Liver (tissue), 2 donors: ENCODE measurements around the gene OR10A3.

Source experiments
- TF ChIP-seq, protein P1 (sequence below): fragments of 150-350 bp; IDR thresholded peaks from 2 replicates; pipeline ENCODE4 v1.5.1; 2017; ENCODE audit warnings: improper control_type of control experiment, low read depth, low read length; ENCODE audit not compliant: missing input control
- TF ChIP-seq, protein P2 (sequence below): IDR thresholded peaks from 2 replicates; pipeline ENCODE4 v1.6.1; 2016; ENCODE audit warnings: antibody characterized with exemption
- donor health status: healthy.

DNA sequence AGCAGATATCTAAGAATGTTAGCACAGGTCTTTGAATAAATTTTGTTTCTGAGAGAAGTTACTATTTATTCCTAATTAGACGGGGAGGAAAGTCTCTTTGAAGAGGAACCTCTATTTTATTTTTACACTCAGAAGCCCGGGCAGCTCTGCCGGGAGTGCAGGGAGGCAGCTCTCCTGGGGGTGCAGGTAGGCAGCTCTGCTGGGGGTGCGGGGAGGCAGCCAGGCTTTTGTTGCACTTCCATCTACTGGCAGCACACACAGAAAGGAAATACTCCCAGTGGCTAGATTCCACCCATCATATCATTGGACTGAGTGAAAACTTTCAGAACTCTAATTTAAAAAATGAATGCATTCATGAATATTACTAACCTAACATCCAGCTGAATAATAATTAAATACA, 35.0 kb downstream of the OR10A3 start:
- TF ChIP-seq, protein P1, sequence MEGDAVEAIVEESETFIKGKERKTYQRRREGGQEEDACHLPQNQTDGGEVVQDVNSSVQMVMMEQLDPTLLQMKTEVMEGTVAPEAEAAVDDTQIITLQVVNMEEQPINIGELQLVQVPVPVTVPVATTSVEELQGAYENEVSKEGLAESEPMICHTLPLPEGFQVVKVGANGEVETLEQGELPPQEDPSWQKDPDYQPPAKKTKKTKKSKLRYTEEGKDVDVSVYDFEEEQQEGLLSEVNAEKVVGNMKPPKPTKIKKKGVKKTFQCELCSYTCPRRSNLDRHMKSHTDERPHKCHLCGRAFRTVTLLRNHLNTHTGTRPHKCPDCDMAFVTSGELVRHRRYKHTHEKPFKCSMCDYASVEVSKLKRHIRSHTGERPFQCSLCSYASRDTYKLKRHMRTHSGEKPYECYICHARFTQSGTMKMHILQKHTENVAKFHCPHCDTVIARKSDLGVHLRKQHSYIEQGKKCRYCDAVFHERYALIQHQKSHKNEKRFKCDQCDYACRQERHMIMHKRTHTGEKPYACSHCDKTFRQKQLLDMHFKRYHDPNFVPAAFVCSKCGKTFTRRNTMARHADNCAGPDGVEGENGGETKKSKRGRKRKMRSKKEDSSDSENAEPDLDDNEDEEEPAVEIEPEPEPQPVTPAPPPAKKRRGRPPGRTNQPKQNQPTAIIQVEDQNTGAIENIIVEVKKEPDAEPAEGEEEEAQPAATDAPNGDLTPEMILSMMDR = no peak
- TF ChIP-seq, protein P2, sequence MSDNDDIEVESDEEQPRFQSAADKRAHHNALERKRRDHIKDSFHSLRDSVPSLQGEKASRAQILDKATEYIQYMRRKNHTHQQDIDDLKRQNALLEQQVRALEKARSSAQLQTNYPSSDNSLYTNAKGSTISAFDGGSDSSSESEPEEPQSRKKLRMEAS = no peak
